HG02610 (cell line): ENCODE measurements around the gene ARPC3.
"Not testable (repeated sequence)": the region's sequence is repeated elsewhere in the genome, so short reads cannot be mapped to it uniquely, and the experiment has no call there.

Source experiments
- ATAC-seq: cut with Tn5 transposase; IDR thresholded peaks from one replicate; pipeline ENCODE4 v1.9.1; 2021; ENCODE audit warnings: mild to moderate bottlenecking, moderate library complexity; ENCODE audit not compliant: unreplicated experiment

ARPC3 gene

GRCh38 chr12:110420644-110421043 is 29.5 kb downstream of the ARPC3 start:
- ATAC-seq: not testable (repeated sequence)

- not testable (repeated sequence) for ATAC-seq
These were observed 33.0 kb downstream of the ARPC3 start for GRCh38 chr12:110417113-110417512.

DNA sequence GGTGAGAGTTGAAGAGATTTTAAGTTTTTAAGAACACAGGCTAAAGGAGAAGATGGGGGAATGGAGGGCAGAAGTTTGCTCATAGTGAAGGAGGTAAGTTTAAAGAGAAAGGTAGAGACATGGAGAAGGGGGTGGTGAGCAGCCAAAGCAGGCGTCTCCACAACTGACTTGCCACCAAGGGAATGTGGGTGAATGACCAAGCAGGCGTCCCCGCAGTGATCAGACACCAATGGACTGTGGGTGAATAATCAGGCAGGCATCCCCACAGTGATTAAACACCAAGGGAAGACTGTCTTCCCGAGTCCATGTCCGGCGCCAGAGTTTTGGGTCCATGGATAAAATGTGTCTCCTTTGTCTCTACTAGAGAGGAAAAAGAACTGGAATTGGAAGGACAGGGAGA is 40.1 kb downstream of the ARPC3 start:
- ATAC-seq: not testable (repeated sequence)

DNA sequence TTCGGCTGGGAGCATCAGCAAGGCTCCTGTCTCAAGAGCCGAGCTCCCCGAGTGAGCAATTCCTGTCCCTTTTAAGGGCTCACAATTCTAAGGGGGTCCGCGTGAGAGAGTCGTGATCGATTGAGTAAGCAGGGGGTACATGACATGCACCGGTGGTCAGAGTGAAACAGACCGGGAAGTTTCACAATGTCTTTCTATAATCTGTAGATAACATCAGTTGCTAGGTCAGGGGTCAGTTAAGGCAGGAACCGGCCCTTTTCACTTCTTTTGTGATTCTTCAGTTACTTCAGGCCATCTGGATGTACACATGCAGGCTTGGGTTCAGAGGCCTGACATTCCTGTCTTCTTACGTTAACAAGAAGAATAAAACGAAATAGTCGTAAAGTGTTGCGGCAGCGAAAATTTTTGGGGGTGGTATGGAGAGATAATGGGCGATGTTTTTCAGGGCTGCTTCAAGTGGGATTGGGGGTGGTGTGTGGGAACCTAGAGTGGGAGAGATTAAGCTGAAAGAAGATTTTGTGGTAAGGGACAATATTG is 44.9 kb downstream of the ARPC3 start:
- ATAC-seq: not testable (repeated sequence)

- ATAC-seq: no peak
These were observed 46.0 kb downstream of the ARPC3 start for GRCh38 chr12:110403976-110404682.

DNA sequence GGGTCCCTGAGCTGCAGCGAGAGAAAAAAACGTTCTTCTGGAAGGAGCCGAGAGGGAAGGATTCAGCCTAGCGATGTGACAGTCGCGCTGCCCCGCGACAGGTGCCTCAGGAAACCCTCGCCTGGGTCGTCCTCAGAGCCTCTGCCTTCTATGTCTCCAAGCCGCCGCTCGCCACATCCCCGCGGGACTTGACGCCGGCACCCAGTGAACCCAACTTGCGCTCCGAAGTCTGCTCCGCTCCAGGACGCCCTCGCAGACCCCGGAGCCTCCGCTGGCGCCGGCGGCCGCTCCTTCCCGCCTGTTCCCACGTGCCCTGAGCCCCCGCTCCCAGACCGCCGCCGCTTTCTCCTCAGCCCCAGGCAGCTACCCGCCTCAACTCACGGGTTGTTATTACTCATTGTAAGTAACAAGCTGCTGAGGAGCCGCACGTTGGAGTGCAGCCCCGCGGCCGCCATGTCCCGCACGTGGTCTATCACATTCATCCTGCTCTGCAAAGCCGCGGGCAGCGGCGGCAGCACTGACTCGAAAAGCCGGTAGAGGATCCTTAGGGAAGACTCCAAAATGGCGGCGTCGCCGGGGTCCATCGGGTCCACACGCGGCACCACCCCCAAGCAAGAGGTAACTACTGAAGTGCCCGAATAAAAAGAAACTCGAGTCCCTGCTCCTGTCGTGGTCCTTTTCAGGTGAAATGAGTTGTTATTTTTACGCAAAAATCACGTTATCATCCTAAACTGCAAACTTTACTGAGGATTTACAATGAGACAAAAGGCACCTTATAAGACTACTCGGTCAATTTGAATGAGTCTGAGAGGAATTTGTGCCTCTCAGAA is 46.8 kb downstream of the ARPC3 start, which contains the start of gene ANAPC7:
ANAPC7 (minus strand) TSS at position 563 of the 830 bp plus-strand sequence; CDS start at position 482, 81 bp downstream.
- ATAC-seq: peak; percentile 61
